ENCODE measurements around the gene ZNF136.

The ZNF136 gene

GRCh38 chr19:12139269-12139668 lies 23.6 kb upstream of the ZNF136 start:
- peak overlapping the region; percentile 85 for H3K4me3 ChIP-seq (ENCODE audit: low read length)
- no peak for DNase-seq (ENCODE audit: low read depth)
- TF ChIP-seq, protein P1, sequence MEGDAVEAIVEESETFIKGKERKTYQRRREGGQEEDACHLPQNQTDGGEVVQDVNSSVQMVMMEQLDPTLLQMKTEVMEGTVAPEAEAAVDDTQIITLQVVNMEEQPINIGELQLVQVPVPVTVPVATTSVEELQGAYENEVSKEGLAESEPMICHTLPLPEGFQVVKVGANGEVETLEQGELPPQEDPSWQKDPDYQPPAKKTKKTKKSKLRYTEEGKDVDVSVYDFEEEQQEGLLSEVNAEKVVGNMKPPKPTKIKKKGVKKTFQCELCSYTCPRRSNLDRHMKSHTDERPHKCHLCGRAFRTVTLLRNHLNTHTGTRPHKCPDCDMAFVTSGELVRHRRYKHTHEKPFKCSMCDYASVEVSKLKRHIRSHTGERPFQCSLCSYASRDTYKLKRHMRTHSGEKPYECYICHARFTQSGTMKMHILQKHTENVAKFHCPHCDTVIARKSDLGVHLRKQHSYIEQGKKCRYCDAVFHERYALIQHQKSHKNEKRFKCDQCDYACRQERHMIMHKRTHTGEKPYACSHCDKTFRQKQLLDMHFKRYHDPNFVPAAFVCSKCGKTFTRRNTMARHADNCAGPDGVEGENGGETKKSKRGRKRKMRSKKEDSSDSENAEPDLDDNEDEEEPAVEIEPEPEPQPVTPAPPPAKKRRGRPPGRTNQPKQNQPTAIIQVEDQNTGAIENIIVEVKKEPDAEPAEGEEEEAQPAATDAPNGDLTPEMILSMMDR (IDR thresholded peaks at IDR 0.05; ENCODE audit: insufficient read depth, low read depth, low read length, missing control alignments) = no peak

DNA sequence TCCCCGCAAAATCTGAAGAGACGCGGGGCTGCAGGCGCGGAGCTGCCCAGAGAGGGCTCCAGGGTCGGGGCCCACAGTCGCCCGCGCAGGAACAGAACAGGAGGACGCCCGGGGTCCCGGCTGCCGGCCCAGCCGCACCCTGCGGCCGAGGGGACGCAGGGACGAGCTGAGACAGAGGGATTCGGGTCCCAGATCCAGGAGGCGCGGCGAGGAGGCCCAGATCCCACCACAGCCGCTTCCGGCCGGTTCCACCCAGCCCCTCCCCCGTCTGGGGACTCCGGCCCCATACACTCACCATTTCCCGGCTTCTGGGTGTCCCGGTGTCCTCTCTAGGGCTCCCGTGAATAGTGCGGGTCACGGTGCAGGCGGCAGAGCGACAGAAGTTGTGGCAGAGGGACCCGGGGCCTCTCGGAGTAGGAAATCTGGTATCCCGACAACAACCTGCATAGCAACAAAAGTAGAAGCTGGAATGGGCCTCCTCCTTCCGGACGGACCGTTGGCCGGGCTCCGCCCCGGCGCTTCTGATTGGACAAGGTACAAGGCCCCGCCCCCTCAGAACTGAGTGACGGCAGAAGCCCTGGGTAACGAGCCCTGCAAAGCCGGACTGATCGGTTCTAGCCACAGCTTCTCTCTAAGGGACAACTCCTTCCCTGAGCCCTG lies 22.9 kb upstream of the ZNF136 start, which contains the start of gene ZNF20:
ZNF20 (minus strand) TSS at position 466 of the 660 bp plus-strand sequence; CDS start at position 298, 168 bp downstream.
- peak within 1 kb of the TSS; percentile 85 for H3K4me3 ChIP-seq (ENCODE audit: low read length)
- peak; percentile 97 for DNase-seq (ENCODE audit: low read depth)
- TF ChIP-seq, protein P1 (IDR thresholded peaks at IDR 0.05; ENCODE audit: insufficient read depth, low read depth, low read length, missing control alignments) = no peak

GRCh38 chr19:12140545-12141404 lies 22.1 kb upstream of the ZNF136 start:
- DNase-seq (ENCODE audit: low read depth) = peak; percentile 89
- TF ChIP-seq, protein P1 (IDR thresholded peaks at IDR 0.05; ENCODE audit: insufficient read depth, low read depth, low read length, missing control alignments) = peak; percentile 92
- peak overlapping the region; percentile 85 for H3K4me3 ChIP-seq (ENCODE audit: low read length)

GRCh38 chr19:12141405-12141736 lies 21.5 kb upstream of the ZNF136 start:
- no peak overlapping the region for H3K4me3 ChIP-seq (ENCODE audit: low read length)
- no peak for DNase-seq (ENCODE audit: low read depth)
- TF ChIP-seq, protein P1 (IDR thresholded peaks at IDR 0.05; ENCODE audit: insufficient read depth, low read depth, low read length, missing control alignments) = no peak

GRCh38 chr19:12145348-12145747 lies 17.5 kb upstream of the ZNF136 start:
- no peak for DNase-seq (ENCODE audit: low read depth)
- TF ChIP-seq, protein P1 (IDR thresholded peaks at IDR 0.05; ENCODE audit: insufficient read depth, low read depth, low read length, missing control alignments) = no peak
- no peak overlapping the region for H3K4me3 ChIP-seq (ENCODE audit: low read length)

DNA sequence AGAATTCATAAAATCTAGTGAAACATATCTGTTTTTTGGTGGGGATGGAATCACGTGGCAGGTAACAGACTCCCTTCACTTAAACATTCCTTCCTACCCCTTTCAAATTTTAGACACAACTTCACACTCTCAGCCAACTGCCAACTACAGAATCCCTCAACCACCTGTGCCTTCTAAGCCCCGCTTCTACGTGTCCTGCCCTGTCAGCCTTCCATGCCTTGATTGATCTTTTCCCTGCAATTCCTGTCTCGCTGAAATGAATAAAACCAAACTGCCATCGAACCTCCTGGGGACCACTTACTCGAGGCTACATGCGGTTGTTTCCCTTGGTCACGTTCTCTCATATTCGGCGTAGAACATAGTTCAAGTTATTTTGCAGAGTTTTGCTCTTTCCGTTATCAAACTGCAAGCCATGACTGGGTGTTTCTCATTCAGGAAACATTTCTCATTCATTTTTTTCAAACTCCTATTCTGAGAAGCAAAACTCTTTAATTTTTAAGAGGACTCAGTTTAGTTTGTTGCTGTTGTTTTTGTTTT lies 7.5 kb upstream of the ZNF136 start:
- H3K4me3 ChIP-seq (ENCODE audit: low read length) = peak overlapping the region; percentile 79
- TF ChIP-seq, protein P1 (IDR thresholded peaks at IDR 0.05; ENCODE audit: insufficient read depth, low read depth, low read length, missing control alignments) = no peak
- no peak for DNase-seq (ENCODE audit: low read depth)
